ENCODE measurements around the gene ZNF568. TPM values are rescaled to one million over a fixed set of nuclear protein-coding genes. Genes with fewer than 3 reads are reported as not detected.

Gene ZNF568
- total RNA-seq, 1 donor from 2014 or later, result 13.2 TPM

- Mint-ChIP-seq H3K27me3 (ENCODE audit: unreplicated experiment) (no peaks in the 10 kb centered on the region), H3K4me1 (ENCODE audit: unreplicated experiment) (no peaks in the 10 kb centered on the region), H3K36me3 (ENCODE audit: unreplicated experiment) (no peaks in the 10 kb centered on the region), H3K4me3 (ENCODE audit: unreplicated experiment) (no peak overlapping the region), H3K9me3 (ENCODE audit: unreplicated experiment) (peaks cover 33% of the 10 kb centered on the region), H3K27ac (ENCODE audit: unreplicated experiment) (no peak overlapping the region)
- no peak for TF ChIP-seq CTCF (IDR thresholded peaks at IDR 0.05)
- no peak for DNase-seq (ENCODE audit: extremely low spot score, unreplicated experiment)
Observed at GRCh38 chr19:37014456-37014855, 98.3 kb downstream of the ZNF568 start.

DNA sequence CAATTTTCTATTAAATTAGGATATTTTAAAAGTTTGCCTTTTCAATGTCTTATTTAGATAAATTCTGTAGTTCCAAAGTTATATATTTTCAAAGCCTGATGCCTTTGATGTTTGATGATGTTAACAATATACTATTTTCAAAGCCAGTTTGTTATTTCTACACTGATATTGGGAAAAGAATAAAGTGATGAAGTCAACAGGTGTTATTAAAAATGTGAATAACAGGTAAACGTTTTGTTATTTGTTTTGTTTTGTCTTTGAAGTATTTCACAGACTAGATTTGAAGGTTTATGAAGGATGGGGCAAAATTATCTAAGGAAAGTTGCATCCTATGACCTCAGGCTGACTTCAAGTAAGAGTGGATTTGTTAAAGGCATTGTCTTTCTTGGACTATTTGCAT lies 129.0 kb downstream of the ZNF568 start:
- peaks cover 40% of the 10 kb centered on the region for H3K9me3 Mint-ChIP-seq (ENCODE audit: unreplicated experiment)

More for the DNA sequence above, 129.0 kb downstream of the ZNF568 start:
- H3K4me1 Mint-ChIP-seq (ENCODE audit: unreplicated experiment), result no peaks in the 10 kb centered on the region
- H3K4me3 Mint-ChIP-seq (ENCODE audit: unreplicated experiment), result no peak overlapping the region
- no peaks in the 10 kb centered on the region for H3K27me3 Mint-ChIP-seq (ENCODE audit: unreplicated experiment)
- H3K27ac Mint-ChIP-seq (ENCODE audit: unreplicated experiment), result no peak overlapping the region
- no peak for DNase-seq (ENCODE audit: extremely low spot score, unreplicated experiment)
- no peaks in the 10 kb centered on the region for H3K36me3 Mint-ChIP-seq (ENCODE audit: unreplicated experiment)
- no peak for TF ChIP-seq CTCF (IDR thresholded peaks at IDR 0.05)

Other genes starting within 250 kb of the ZNF568 start
- 10.3 and 10.7 TPM in 2 replicates for gene ZNF461, start 249.5 kb upstream of the ZNF568 start, total RNA-seq
- gene ZNF567, start 228.7 kb upstream of the ZNF568 start, total RNA-seq, result 5.6 and 6.6 TPM in 2 replicates
- gene ZNF850, start 143.5 kb upstream of the ZNF568 start, total RNA-seq, result 2.8 and 3.6 TPM in 2 replicates
- gene ZNF790, start 77.9 kb upstream of the ZNF568 start, total RNA-seq, result 10.1 and 10.3 TPM in 2 replicates
- 10.0 and 11.6 TPM in 2 replicates for gene ZNF345, start 65.5 kb upstream of the ZNF568 start, total RNA-seq
- 3.2 and 3.4 TPM in 2 replicates for gene ZNF829, start within 50 bp of the ZNF568 start, total RNA-seq
- 11.9 and 12.0 TPM in 2 replicates for gene ZNF420, start 162.1 kb downstream of the ZNF568 start, total RNA-seq